Activated CD4-positive, alpha-beta T cell treated with anti-CD3 and anti-CD28 coated beads, Interleukin-2, amount 50 U/mL, for 1 hour (primary cell): ENCODE measurements around the gene LY6G5C.

Source experiments
- DNase-seq: peaks from one replicate; pipeline ENCODE4 v3.0.0-alpha.2; 2020

Gene LY6G5C

DNA sequence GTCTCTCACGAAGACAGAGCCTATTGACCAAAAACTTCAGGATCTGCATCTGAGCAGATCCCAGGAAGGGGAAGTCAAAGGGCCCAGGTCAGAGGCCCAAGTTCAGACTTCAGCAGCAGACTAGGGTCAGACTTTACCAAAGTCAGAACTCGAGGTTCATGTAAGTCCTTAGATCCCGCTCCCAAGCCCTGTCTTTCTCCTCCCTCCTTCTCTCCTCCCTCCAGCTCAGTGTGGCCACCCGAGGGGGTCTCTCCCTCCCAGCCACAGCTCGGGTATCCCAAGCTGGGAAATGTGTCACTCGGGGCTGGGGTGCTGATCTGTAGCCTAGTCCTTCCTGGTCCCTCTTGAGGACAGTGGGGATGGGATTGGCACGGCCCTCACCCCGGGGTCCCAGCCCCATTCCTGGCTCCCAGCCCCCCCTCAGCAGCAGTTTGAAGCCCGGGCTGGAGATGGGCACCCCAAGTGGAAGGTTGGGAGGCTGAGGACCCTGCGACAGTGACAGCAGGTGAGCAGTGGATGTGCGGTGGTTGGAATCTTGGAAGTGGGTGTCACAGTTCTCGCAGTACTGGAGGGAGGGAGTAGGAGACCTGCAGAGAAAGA, 18.6 kb downstream of the LY6G5C start:
- no peak for DNase-seq

DNA sequence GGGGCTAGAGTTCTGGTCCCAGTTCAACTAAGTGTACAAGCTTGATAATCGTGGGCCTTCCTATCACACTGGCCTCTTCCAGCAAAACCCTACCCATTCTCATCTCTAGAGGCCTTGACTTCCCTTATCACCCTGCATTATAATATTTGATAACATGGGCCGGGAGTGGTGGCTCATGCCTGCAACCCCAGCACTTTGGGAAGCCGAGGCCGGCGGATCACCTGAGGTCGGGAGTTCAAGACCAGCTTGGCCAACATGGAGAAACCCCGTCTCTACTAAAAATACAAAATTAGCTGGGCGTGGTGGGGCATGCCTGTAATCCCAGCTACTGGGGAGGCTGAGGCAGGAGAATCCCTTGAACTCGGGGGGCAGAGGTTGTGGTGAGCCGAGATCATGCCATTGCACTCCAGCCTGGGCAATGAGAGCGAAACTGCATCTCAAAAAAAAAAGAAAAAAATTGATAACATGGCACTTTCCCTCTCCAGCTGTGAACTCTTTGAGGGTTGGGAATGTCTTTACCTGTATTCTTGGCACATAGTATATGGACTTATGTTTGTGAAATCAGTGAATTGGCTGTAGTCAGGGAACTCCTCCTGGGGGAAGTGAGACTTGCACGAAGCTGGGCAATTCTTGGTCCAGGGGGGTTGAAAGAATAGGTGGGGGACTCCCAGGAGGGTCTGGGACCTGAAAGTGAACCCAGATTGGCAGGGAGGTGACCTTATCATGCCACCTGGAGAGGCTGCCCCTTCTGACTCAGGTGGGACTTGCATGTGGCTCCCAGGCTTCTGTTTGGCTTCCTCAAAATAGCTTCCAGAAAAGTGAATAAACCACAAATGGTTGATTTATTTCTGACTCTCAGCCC, 19.4 kb downstream of the LY6G5C start:
- DNase-seq: no peak

- peak; percentile 71 for DNase-seq
These were observed 20.2 kb downstream of the LY6G5C start, which contains the start of gene C6orf47 for GRCh38 chr6:31660381-31661261. Gene C6orf47, minus strand, starts transcription at chr6:31660778. Its CDS starts 831 bp downstream, at chr6:31659947.

- no peak for DNase-seq
These were observed 21.1 kb downstream of the LY6G5C start for GRCh38 chr6:31659649-31660380.

GRCh38 chr6:31658983-31659648, 21.8 kb downstream of the LY6G5C start:
- no peak for DNase-seq

DNA sequence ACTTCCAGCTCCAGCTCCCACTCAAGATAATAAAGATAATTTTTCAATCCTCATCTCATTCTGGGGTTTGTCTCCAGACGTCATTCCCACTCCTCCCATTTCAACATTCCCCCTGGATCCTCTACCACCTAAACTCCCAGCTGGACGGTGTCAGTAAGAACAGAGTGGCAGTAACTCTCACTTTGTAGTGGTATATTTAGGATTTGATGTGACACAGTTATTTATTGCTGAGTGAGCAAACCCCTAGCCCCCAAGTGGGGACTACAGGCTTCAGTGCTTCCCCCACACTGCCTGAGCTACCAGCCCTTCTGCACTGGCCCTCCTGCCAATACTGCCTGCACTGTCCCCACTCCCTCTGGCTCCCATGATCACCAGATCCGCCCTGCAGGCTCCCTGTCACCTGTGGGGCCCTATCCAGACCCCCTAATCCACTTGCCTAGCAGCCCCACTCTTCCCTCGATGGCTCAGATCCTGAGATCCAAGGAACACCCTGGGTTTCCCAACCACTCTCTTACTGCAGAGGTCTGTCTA, 22.6 kb downstream of the LY6G5C start:
- no peak for DNase-seq

DNA sequence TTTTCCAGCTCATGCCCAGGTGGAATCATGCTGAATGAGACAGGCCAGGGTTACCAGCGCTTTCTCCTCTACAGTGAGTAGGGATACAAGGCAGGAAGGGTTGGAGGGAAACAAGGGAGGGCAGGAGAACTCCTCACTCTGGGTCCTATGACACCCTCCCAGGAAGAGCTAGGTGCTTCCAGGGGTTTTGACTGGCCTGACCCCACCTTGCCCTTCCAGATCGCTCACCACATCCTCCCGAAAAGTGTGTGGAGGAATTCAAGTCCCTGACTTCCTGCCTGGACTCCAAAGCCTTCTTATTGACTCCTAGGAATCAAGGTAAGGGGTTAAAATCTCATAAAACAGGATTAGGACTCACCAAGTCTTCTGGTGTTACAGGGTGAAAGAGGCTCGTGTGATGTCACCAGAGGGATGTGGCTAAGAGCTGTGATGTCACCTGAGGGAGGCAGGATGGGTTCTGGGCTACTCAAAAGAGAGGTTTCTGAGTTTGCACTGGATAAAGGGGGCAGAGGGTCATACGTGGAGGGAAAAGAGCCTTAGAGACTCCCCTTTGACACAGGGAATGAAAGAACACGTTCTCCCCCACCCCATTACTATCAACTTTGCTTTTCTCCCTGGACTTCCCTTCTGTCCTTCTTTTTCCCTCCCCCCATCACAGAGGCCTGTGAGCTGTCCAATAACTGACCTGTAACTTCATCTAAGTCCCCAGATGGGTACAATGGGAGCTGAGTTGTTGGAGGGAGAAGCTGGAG, 23.3 kb downstream of the LY6G5C start:
- no peak for DNase-seq

GRCh38 chr6:31655349-31656237, 25.3 kb downstream of the LY6G5C start, which contains the start of gene APOM:
Gene APOM, plus strand, starts transcription at chr6:31655894. Its CDS starts 73 bp downstream, at chr6:31655967.
- no peak for DNase-seq

DNA sequence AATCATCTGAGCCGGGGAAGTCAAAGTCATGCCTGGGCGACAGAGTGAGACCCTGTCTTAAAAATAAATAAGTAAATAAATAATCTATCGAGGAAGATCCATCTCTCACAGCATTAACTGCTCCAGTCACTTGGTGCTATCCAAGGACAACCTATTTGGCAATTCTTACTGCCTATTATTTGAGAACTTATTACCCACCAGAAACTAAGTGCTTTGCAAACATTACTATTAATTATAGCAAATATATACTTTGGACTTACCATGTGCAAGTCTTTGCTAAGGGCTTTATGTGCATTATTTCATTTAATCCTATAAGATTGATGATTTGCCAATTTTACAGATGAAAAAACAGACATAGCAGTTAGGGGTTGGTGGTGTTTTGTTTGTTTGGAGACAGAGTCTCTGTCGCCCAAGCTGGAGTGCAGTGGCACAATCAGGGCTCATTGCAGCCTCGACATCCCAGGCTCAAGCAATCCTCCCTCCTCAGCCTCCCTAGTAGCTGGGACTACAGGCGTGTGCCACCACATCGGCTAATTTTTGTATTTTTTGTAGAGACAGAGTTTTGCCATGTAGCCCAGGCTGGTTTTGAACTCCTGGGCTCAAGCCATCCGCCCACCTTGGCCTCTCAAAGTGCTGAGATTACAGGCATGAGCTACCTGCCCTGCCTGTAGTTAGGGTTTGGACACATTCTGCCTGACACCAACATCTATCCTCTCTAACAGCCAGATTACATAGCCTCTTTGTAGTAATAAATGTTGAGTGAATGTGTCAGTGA, 26.1 kb downstream of the LY6G5C start:
- DNase-seq: no peak

- DNase-seq: no peak
These were observed 27.7 kb downstream of the LY6G5C start for GRCh38 chr6:31652925-31653724.

DNA sequence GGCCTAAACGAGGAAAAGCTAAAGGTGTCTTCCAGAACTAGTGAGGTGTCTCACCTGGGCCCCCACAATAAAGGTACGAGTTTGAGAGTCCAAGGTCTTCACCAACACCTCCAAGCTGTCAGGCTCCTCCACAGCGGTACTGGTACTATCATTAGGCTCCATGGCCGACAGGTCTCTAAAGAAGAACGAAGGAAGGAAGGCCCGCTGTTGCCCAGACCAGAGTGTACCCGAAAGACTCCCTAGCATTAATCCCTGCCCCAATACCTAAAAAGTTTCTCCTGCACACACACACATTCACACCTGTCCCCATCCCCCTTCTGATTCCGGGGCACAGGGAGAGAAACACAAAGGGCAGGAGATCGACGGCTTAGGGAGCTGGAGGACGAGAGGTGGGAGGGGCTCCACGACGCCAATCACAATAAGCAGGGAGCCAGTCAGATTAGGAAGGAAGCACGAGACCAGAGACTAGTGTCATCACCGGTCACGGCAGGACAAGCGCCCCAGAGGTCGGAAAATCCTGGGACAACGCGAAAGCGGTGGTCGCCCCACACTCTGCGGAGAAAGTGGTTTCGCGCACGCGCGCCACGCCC, 29.2 kb downstream of the LY6G5C start:
- DNase-seq: no peak

GRCh38 chr6:31645325-31645724, 35.5 kb downstream of the LY6G5C start:
- no peak for DNase-seq

- DNase-seq: no peak
These were observed 36.9 kb downstream of the LY6G5C start for GRCh38 chr6:31643818-31644454.

DNA sequence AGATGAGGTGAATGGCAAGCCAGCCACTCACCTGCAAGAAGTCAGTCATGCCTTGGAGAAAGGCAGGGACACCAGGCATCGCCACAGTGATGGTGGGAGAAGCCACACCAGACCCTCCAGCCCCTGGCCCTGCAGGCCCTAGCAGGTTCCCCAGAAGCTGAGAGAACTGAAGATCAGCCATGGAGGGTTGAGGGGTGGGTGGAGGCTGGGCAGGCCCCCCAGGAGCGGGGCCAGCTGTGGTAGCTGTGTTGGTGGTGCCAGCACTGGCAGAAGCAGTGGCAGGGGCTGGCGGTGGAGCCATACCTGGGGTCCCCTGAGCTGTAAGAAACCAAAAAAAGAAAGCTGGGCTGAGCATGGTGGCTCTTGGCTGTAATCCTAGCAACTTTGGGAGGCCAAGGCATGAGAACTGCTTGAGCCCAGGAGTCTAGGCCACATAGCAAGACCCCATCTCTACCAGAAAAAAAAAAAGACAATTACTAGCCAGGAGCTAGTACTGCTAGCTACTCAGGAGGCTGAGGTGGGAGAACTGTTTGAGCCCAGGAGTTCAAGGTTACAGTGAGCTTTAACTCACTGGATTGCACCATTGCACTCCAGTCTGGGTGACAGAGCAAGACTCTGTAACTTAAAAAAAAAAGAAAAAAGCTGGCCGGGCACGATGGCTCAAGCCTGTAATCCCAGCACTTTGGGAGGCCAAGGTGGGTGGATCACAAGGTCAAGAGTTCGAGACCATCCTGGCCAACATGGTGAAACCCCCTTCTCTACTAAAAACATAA, 37.9 kb downstream of the LY6G5C start:
- no peak for DNase-seq

DNA sequence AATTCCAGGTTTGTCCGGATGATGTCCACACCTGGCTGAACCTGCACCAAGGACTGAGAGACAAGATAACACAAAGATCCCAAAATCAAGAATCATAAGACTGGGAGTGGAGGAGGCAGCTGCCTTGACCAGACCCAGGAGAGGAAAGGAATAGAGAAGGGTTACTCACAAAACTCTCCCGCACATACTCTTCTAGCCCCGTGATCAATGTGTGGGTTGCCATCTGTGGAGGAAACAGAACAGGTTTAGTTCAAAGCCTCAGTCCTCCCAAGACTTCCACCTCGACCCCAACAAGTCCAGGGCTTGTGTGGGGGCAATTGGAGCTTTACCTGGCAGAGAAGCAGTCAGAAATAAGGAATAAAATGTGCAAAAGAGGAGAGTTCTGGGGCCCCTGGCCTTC, 39.5 kb downstream of the LY6G5C start:
- DNase-seq: no peak

GRCh38 chr6:31640612-31641011, 40.3 kb downstream of the LY6G5C start:
- no peak for DNase-seq
